T-cell (primary cell): Measurements from ENCODE around the gene GOLGA6A. TPM values are rescaled to one million over a fixed set of nuclear protein-coding genes. Genes with fewer than 3 reads are reported as not detected.
"Not testable (repeated sequence)": the region's sequence is repeated elsewhere in the genome, so short reads cannot be mapped to it uniquely, and the experiment has no call there.

ENCODE experiments used
- ATAC-seq, 4 experiments: fragments of 200-7000 bp in 3 of 4; fragments of 150-1000 bp in 1 of 4; cut with Tn5 transposase; replicated peaks in 1 of 4; 1 replicate in 3 of 4; 2 replicates in 1 of 4; pipeline ENCODE4 v1.10.0; 2021; ENCODE audit warnings: moderate library complexity in 3 of 4, mild to moderate bottlenecking in 2 of 4, moderate number of reproducible peaks in 1 of 4
- CTCF ChIA-PET, 2 donors: fragments of 300-600 bp; sonication (Branson Sonifier 250); formaldehyde crosslinking; loops; one replicate each; lab custom pipeline; 2022; ENCODE audit warnings: antibody characterized with exemption in 2 of 2; lab: Charles Lee
- POLR2A ChIA-PET, 2 donors: fragments of 300-600 bp; sonication (Branson Sonifier 250); formaldehyde crosslinking; loops; one replicate each; lab custom pipeline; 2022; ENCODE audit warnings: antibody characterized with exemption in 2 of 2; lab: Charles Lee
- DNase-seq, 35 experiments: peaks; one replicate each; pipeline versions ENCODE4 v3.0.0 to v3.0.0-alpha.2; 2013 to 2023
- H3K27ac ChIP-seq: one replicate; pipeline ENCODE4 v1.5.1; 2013; ENCODE audit warnings: low read length
- H3K27me3 ChIP-seq, 2 experiments: replicated peaks in 1 of 2; 1 replicate in 1 of 2; 2 replicates in 1 of 2; pipeline versions ENCODE4 v1.6.1 to v1.7.0; 2013; ENCODE audit warnings: low read length in 1 of 2, mixed read lengths in 1 of 2; ENCODE audit not compliant: control insufficient read depth in 2 of 2, insufficient read depth in 2 of 2; ENCODE audit errors: extremely low read depth in 1 of 2
- H3K36me3 ChIP-seq, 2 donors: 1 replicate in 1 of 2; 2 replicates in 1 of 2; pipeline versions ENCODE4 v1.6.1 to v1.7.0; 2013; ENCODE audit warnings: low read length in 1 of 2; ENCODE audit not compliant: control insufficient read depth in 2 of 2, insufficient read depth in 1 of 2; ENCODE audit errors: extremely low read depth in 1 of 2
- H3K4me1 ChIP-seq, 2 experiments: 1 replicate in 1 of 2; 2 replicates in 1 of 2; pipeline versions ENCODE4 v1.6.1 to v1.7.0; 2013; ENCODE audit warnings: low read length in 2 of 2, mixed read lengths in 1 of 2; ENCODE audit not compliant: insufficient read depth in 2 of 2, control insufficient read depth in 1 of 2; ENCODE audit errors: extremely low read depth in 1 of 2
- H3K4me3 ChIP-seq, 2 donors: 1 replicate in 1 of 2; 2 replicates in 1 of 2; pipeline versions ENCODE4 v1.5.1 to v1.7.0; 2013; ENCODE audit warnings: mild to moderate bottlenecking in 2 of 2, low read length in 1 of 2, moderate library complexity in 1 of 2; ENCODE audit not compliant: control insufficient read depth in 1 of 2; ENCODE audit errors: extremely low read depth in 1 of 2
- H3K9me3 ChIP-seq: 2 replicates; pipeline ENCODE4 v1.7.0; 2013
- H3K27ac Mint-ChIP-seq, 2 donors: one replicate each; pipeline ENCODE4 v1.8.0; 2020 to 2021; ENCODE audit warnings: mild to moderate bottlenecking in 2 of 2, mixed read lengths in 2 of 2
- H3K27me3 Mint-ChIP-seq, 2 donors: one replicate each; pipeline ENCODE4 v1.8.0; 2021 to 2022; ENCODE audit warnings: mixed read lengths in 2 of 2
- H3K36me3 Mint-ChIP-seq: one replicate; pipeline ENCODE4 v1.8.0; 2021; ENCODE audit warnings: mixed read lengths
- H3K4me1 Mint-ChIP-seq, 3 donors: one replicate each; pipeline ENCODE4 v1.8.0; 2020 to 2022; ENCODE audit warnings: mixed read lengths in 3 of 3, mild to moderate bottlenecking in 1 of 3
- H3K4me3 Mint-ChIP-seq, 3 donors: one replicate each; pipeline ENCODE4 v1.8.0; 2020 to 2022; ENCODE audit warnings: mild to moderate bottlenecking in 3 of 3, mixed read lengths in 3 of 3, moderate library complexity in 3 of 3
- H3K9me3 Mint-ChIP-seq, 3 donors: one replicate each; pipeline ENCODE4 v1.8.0; 2020 to 2022; ENCODE audit warnings: mixed read lengths in 3 of 3
- WGBS: methylation state at CpG from one replicate; pipeline ENCODE4 v1.1.5; 2013; ENCODE audit warnings: missing lambda C conversion rate; ENCODE audit not compliant: insufficient coverage; 5-methylcytosine and 5-hydroxymethylcytosine counted together
- total RNA-seq, 35 experiments: library from RNA in 6 of 35; stranded (reverse) in 6 of 35; fragments of 120-200 nt in 1 of 35; gene quantifications; one replicate each; pipeline versions ENCODE4 v1.2.1 to v1.2.4 and lab custom pipeline; 2013 to 2026

Gene GOLGA6A
- total RNA-seq, 5 donors from 2014 or later (not counting 1 experiment from before 2014, with no cell fraction given): 0.13 to 0.50 (median 0.37) TPM; not detected in 2

DNA sequence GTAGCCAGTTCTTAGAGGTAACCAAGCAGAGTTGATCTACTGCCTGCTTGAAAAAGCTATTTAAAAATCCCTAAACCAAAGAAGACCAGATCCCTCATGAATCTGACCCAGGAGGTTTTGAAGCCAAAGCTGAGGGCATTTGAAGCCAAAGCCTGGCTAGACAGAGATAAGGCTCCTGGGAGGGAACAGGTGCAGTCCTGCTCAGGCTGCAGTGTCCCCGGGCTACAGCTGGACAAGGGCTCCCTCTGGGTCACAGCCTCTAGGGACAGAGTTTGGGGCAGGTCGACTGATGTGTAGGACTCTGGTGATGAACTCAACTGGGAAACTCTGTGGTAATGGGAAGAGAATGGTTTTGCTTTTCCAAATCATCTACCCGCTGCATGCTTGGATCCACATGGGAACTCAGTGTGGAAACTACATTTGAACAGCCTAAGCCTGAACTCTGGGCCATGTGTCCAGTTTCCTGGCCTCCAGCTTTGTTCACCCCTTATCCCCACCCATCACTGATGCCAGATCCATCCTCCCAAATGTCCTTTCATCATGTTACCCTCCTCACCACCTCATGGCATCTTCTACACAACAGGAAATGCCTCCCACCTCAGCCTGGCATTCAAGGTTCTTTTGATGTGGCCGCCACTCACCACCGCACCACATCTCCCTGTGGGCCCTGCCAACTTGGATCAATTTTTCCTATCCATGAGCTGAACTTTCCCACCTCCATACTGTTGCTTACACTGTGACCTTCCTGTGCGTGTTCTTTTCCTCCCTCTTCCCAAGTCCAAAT lies 23.1 kb downstream of the GOLGA6A start:
- ATAC-seq (peak in 1 of 4 experiments; percentile 29), DNase-seq (peak in 1 of 35 experiments; percentile 21)
- H3K36me3 ChIP-seq, H3K27me3 Mint-ChIP-seq, H3K27me3 ChIP-seq, POLR2A ChIA-PET, H3K27ac Mint-ChIP-seq, H3K4me3 Mint-ChIP-seq, H3K4me3 ChIP-seq, H3K27ac ChIP-seq, H3K9me3 Mint-ChIP-seq, H3K4me1 ChIP-seq, H3K9me3 ChIP-seq: not testable (repeated sequence)
- H3K4me1 Mint-ChIP-seq: peaks cover 13 to 20% (median 18%) of the 10 kb centered on the region in 3 donors
- WGBS: 52% methylated on average over 4 of the region's 6 CpGs
- CTCF ChIA-PET: interaction anchor here in 1 of 2 donors (0.6 kb wide), 1 partner anchor 797 kb away, joined by 3 read pairs; no protein-coding TSS in a partner anchor
- peaks cover 23% of the 10 kb centered on the region for H3K36me3 Mint-ChIP-seq

DNA sequence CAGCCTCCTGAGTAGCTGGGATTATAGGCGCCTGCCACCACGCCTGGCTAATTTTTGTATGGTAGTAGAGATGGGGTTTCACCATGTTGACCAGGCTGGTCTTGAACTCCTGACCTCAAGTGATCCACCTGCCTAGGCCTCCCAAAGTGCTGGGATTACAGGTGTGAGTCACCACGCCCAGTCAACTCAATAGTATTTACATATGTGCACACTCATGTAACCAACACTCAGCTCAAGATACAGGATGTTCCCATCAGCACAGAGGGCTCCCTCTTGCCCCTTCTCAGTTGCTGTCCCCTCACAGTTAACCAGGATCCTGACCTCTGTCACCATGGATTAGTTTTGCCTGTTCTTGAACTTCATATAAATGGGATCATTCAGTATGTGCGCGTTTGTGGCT lies 26.0 kb downstream of the GOLGA6A start:
- H3K27me3 ChIP-seq: not testable (repeated sequence)
- 78% methylated on average over 1 of the region's 5 CpGs for WGBS
- CTCF ChIA-PET: interaction anchor here in 1 of 2 donors (0.6 to 0.7 kb wide), 2 partner anchors 386 to 589 kb away, joined by 3 to 4 read pairs; no protein-coding TSS in a partner anchor

DNA sequence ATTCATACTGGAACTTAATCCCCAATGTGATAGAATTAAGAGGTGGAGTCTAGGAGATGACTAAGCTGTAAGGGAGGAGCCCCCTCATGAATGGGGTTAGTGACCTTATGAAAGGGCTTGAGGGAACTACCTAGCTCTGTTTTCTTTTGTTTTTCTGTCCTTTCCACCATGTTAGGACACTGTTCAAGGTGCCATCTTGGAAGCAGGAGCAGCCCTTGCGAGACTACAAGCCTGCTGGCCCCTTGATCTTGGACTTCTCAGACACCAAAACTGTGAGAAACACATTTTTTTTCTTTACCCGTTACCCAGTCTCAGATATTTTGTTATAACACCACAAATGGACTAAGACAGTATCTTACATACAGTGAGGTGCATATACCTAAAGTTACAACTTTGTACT lies 26.5 kb downstream of the GOLGA6A start:
- peaks cover 23% of the 10 kb centered on the region for H3K36me3 Mint-ChIP-seq
- CTCF ChIA-PET: interaction anchor here in 1 of 2 donors (0.6 to 0.7 kb wide), 2 partner anchors 386 to 590 kb away, joined by 3 to 4 read pairs; no protein-coding TSS in a partner anchor
- ATAC-seq (no peak), DNase-seq (no peak)
- no peak overlapping the region for H3K27ac Mint-ChIP-seq
- H3K4me3 ChIP-seq: no peak overlapping the region
- H3K4me1 ChIP-seq: peaks cover 6 to 10% of the 10 kb centered on the region in 2 experiments
- H3K4me3 Mint-ChIP-seq: no peak overlapping the region
- H3K27ac ChIP-seq: no peak overlapping the region
- H3K9me3 Mint-ChIP-seq: no peaks in the 10 kb centered on the region
- 97% methylated on average over 2 of the region's 2 CpGs for WGBS
- H3K4me1 Mint-ChIP-seq: peaks cover 20 to 27% (median 22%) of the 10 kb centered on the region in 3 donors
- no peaks in the 10 kb centered on the region for H3K27me3 Mint-ChIP-seq
- POLR2A ChIA-PET: no interaction called here
- peaks cover 0 to 3% of the 10 kb centered on the region in 2 experiments for H3K27me3 ChIP-seq
- H3K9me3 ChIP-seq: no peaks in the 10 kb centered on the region
- peaks cover 0 to under 1% of the 10 kb centered on the region in 2 donors for H3K36me3 ChIP-seq

More for the DNA sequence above, 26.0 kb downstream of the GOLGA6A start:
- H3K27ac ChIP-seq, H3K4me3 Mint-ChIP-seq, H3K9me3 ChIP-seq, ATAC-seq, H3K4me3 ChIP-seq, H3K9me3 Mint-ChIP-seq, H3K27me3 Mint-ChIP-seq, POLR2A ChIA-PET, DNase-seq, H3K36me3 ChIP-seq, H3K27ac Mint-ChIP-seq: not testable (repeated sequence)
- H3K4me1 ChIP-seq: peaks cover 6 to 10% of the 10 kb centered on the region in 2 experiments
- Mint-ChIP-seq H3K36me3 (peaks cover 23% of the 10 kb centered on the region), H3K4me1 (peaks cover 20 to 27% (median 22%) of the 10 kb centered on the region in 3 donors)

DNA sequence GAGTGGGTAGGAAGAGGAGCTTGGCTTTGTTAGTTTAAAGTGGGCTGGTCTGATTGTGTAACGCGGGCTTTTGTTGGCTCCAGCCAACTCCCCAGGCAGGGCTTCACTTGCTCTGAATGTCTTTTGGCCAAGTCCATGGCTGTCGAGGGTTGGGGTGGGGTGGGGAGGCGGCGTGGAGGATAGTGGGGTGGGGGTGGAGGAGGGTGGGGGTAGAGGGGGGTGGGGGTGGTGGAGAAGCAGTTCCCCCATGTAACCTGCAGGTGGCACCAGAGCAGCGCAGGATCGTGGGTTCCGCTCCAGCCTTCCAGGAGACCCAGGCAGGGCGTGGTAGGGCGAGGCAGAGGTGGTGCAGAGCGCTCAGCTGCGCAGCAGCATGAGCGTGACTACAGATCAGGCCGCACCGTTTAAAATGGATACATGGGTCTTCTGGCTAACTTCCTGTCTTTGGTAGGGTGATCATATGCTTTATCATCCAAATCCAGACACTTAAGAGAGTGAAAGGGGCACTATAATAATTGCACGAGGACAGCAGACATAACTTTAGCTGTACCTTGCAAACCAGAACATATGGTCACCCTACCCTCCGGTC lies 28.3 kb downstream of the GOLGA6A start:
- DNase-seq (peak; percentile 30 to 81 (median 60)), ATAC-seq (peak; percentile 92 to 96 (median 93))
- Mint-ChIP-seq H3K4me3 (peak overlapping the region in 1 of 3 donors; percentile 13), H3K4me1 (peaks cover 13 to 19% (median 14%) of the 10 kb centered on the region in 3 donors), H3K36me3 (peaks cover 17% of the 10 kb centered on the region), H3K9me3 (no peaks in the 10 kb centered on the region), H3K27ac (no peak overlapping the region), H3K27me3 (no peaks in the 10 kb centered on the region)
- peaks cover 0 to 3% of the 10 kb centered on the region in 2 experiments for H3K27me3 ChIP-seq
- no peaks in the 10 kb centered on the region for H3K9me3 ChIP-seq
- peaks cover 0 to 2% of the 10 kb centered on the region in 2 donors for H3K36me3 ChIP-seq
- H3K4me3 ChIP-seq: no peak overlapping the region
- H3K4me1 ChIP-seq: peaks cover 3 to 5% of the 10 kb centered on the region in 2 experiments
- WGBS: 20% methylated on average over 6 of the region's 17 CpGs
- CTCF ChIA-PET: interaction anchor here (0.7 to 1.0 kb wide), 2 partner anchors 81 to 93 kb away, joined by 3 to 4 read pairs; no protein-coding TSS in a partner anchor
- POLR2A ChIA-PET: interaction anchor here in 1 of 2 donors (0.7 kb wide), 1 partner anchor 84 kb away, joined by 5 read pairs; no protein-coding TSS in a partner anchor
- no peak overlapping the region for H3K27ac ChIP-seq

DNA sequence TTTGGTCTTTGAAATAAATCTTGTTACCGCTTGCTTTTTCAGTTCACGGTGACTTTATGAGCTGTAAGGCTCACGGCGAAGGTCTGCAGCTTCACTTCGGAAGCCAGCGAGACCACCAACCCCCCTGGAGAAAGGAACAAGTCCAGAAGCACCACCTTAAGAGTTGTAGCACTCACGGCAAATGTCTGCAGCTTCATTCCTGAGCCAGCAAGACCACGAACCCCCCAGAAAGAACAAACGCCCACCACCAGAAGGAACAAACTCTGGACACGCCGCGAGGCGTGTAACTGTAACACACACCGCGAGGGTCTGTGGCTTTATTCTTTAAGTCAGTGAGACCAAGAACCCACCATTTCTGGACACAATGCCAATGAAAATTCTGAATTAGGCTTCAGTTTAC lies 28.8 kb downstream of the GOLGA6A start:
- 96% methylated on average over 5 of the region's 15 CpGs for WGBS
- ChIA-PET POLR2A (no interaction called here), CTCF (interaction anchor here (0.6 to 1.0 kb wide), 5 partner anchors 14 to 424 kb away, joined by 3 to 5 read pairs (median 4); no protein-coding TSS in a partner anchor)
- no peaks in the 10 kb centered on the region for H3K27me3 ChIP-seq
- H3K27me3 Mint-ChIP-seq: no peaks in the 10 kb centered on the region
- no peak overlapping the region for H3K4me3 ChIP-seq
- no peak overlapping the region for H3K27ac ChIP-seq
- peak in 1 of 35 experiments; percentile 5 for DNase-seq
- H3K36me3 Mint-ChIP-seq: peaks cover 15% of the 10 kb centered on the region
- H3K4me3 Mint-ChIP-seq: no peak overlapping the region
- peaks cover 0 to 2% of the 10 kb centered on the region in 2 donors for H3K36me3 ChIP-seq
- H3K4me1 ChIP-seq: peaks cover 3 to 8% of the 10 kb centered on the region in 2 experiments
- H3K4me1 Mint-ChIP-seq: peaks cover 12 to 20% (median 15%) of the 10 kb centered on the region in 3 donors
- H3K9me3 Mint-ChIP-seq: no peaks in the 10 kb centered on the region
- ATAC-seq: no peak
- no peaks in the 10 kb centered on the region for H3K9me3 ChIP-seq
- no peak overlapping the region for H3K27ac Mint-ChIP-seq
